Right lobe of liver (tissue), 4 donors: ENCODE data around the gene PDZD2.

ENCODE experiments used
- CTCF ChIP-seq, 4 donors: fragments of 200-600 bp in 3 of 4; fragments of 450-650 bp in 1 of 4; IDR thresholded peaks; one replicate each; pipeline versions ENCODE4 v1.5.1 to v1.8.0; 2016 to 2022; ENCODE audit warnings: antibody characterized with exemption in 4 of 4, mild to moderate bottlenecking in 2 of 4
- POLR2A ChIP-seq: fragments of 450-650 bp; IDR thresholded peaks from one replicate; pipeline ENCODE4 v1.6.1; 2017; ENCODE audit warnings: antibody characterized with exemption, mild to moderate bottlenecking
- donor health status: DM: no; HTN: no; CAD: no.
- donor health status: DM: no; HTN: no; CAD: no.
- donor health status: DM: no; HTN: yes; CAD: no.

- no peak for TF ChIP-seq CTCF (IDR thresholded peaks at IDR 0.05)
- no peak for TF ChIP-seq POLR2A
Measured at GRCh38 chr5:31637851-31638250, 1.1 kb upstream of the PDZD2 start.
